GM18861 (cell line): ENCODE measurements around the gene WNK3.

ENCODE experiments used
- ATAC-seq: cut with Tn5 transposase; IDR thresholded peaks from one replicate; pipeline ENCODE4 v1.9.1; 2021; ENCODE audit not compliant: unreplicated experiment

WNK3 gene

GRCh38 chrX:54246866-54247265 lies 111.0 kb downstream of the WNK3 start:
- no peak for ATAC-seq

- ATAC-seq = no peak
These were observed 119.3 kb downstream of the WNK3 start for GRCh38 chrX:54238588-54238987.

GRCh38 chrX:54237014-54237413 lies 120.8 kb downstream of the WNK3 start:
- ATAC-seq = no peak

- ATAC-seq = no peak
These were observed 127.3 kb downstream of the WNK3 start for GRCh38 chrX:54230435-54231148.

GRCh38 chrX:54223581-54223980 lies 134.3 kb downstream of the WNK3 start:
- no peak for ATAC-seq

- no peak for ATAC-seq
These were observed 144.2 kb downstream of the WNK3 start for GRCh38 chrX:54213603-54214002.

- no peak for ATAC-seq
These were observed 149.3 kb downstream of the WNK3 start for GRCh38 chrX:54208531-54208930.

GRCh38 chrX:54198262-54198661 lies 159.6 kb downstream of the WNK3 start:
- ATAC-seq = no peak

GRCh38 chrX:54194982-54195588 lies 162.8 kb downstream of the WNK3 start:
- no peak for ATAC-seq

GRCh38 chrX:54193085-54193821 lies 164.6 kb downstream of the WNK3 start:
- no peak for ATAC-seq

- no peak for ATAC-seq
These were observed 173.4 kb downstream of the WNK3 start for GRCh38 chrX:54184474-54184873.

- ATAC-seq = peak; percentile 29
These were observed 174.8 kb downstream of the WNK3 start, which contains the start of gene FAM120C for GRCh38 chrX:54182864-54183613. FAM120C (minus strand) TSS chrX:54183254; CDS start chrX:54183198, 56 bp downstream.

GRCh38 chrX:54182194-54182863 lies 175.5 kb downstream of the WNK3 start:
- ATAC-seq = peak; percentile 34

GRCh38 chrX:54181202-54181953 lies 176.5 kb downstream of the WNK3 start:
- ATAC-seq = no peak

- no peak for ATAC-seq
These were observed 177.4 kb downstream of the WNK3 start for GRCh38 chrX:54180403-54180802.

GRCh38 chrX:54178100-54178940 lies 179.5 kb downstream of the WNK3 start:
- no peak for ATAC-seq

GRCh38 chrX:54177306-54177705 lies 180.5 kb downstream of the WNK3 start:
- no peak for ATAC-seq

GRCh38 chrX:54173791-54174190 lies 184.1 kb downstream of the WNK3 start:
- ATAC-seq = no peak

GRCh38 chrX:54172455-54172854 lies 185.4 kb downstream of the WNK3 start:
- no peak for ATAC-seq
